Osteocyte (in vitro differentiated cells): ENCODE measurements around the gene CSPG5. TPM values are rescaled to one million over a fixed set of nuclear protein-coding genes. Genes with fewer than 3 reads are reported as not detected.

Experiments
- DNase-seq: peaks from one replicate; pipeline ENCODE4 v3.0.0; 2021; ENCODE audit warnings: mixed read lengths; ENCODE audit not compliant: unreplicated experiment; ENCODE audit errors: extremely low spot score
- H3K27ac Mint-ChIP-seq: one replicate; pipeline ENCODE4 v1.8.0; 2021; ENCODE audit warnings: mild to moderate bottlenecking, mixed read lengths; ENCODE audit not compliant: unreplicated experiment
- H3K27me3 Mint-ChIP-seq: one replicate; pipeline ENCODE4 v1.8.0; 2021; ENCODE audit warnings: mixed read lengths; ENCODE audit not compliant: unreplicated experiment
- H3K36me3 Mint-ChIP-seq: one replicate; pipeline ENCODE4 v1.8.0; 2021; ENCODE audit warnings: mixed read lengths; ENCODE audit not compliant: unreplicated experiment
- H3K4me1 Mint-ChIP-seq: one replicate; pipeline ENCODE4 v1.8.0; 2021; ENCODE audit warnings: mixed read lengths; ENCODE audit not compliant: unreplicated experiment
- H3K4me3 Mint-ChIP-seq: one replicate; pipeline ENCODE4 v1.8.0; 2021; ENCODE audit warnings: mild to moderate bottlenecking, moderate library complexity, mixed read lengths; ENCODE audit not compliant: unreplicated experiment
- H3K9me3 Mint-ChIP-seq: one replicate; pipeline ENCODE4 v1.8.0; 2021; ENCODE audit warnings: mixed read lengths; ENCODE audit not compliant: unreplicated experiment
- total RNA-seq: library from RNA; stranded (reverse); gene quantifications from 2 replicates; pipeline ENCODE4 v1.2.1, GENCODE V29; 2021
- TF ChIP-seq, protein P1 (sequence below): fragments of 200-600 bp; sonication (generic); IDR thresholded peaks from 2 replicates; pipeline ENCODE4 v1.5.0; 2021; ENCODE audit warnings: antibody characterized with exemption, mild to moderate bottlenecking, moderate library complexity

The CSPG5 gene
- total RNA-seq, 1 donor from 2014 or later: 0.59 TPM

DNA sequence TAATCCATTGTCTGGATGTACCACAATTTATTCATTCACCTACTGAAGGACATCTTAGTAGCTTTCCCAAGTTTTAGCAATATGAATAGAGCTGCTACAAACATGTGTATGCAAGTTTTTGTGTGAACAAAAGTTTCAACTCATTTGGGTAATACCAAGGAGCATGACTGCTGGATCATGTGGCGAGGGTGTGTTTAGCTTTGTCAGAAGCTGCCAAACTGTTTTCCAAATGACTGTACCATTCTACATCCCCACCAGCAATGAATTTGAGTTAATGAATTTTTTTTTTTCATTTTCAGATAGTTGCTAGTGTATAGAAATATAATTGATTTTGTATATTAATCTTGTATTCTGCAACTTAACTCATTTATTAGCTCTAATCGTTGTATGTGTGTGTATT, 45.2 kb downstream of the CSPG5 start:
- no peak overlapping the region for H3K4me3 Mint-ChIP-seq
- H3K27ac Mint-ChIP-seq: no peak overlapping the region
- no peaks in the 10 kb centered on the region for H3K9me3 Mint-ChIP-seq
- H3K27me3 Mint-ChIP-seq: peaks cover 10% of the 10 kb centered on the region
- no peaks in the 10 kb centered on the region for H3K4me1 Mint-ChIP-seq
- DNase-seq: no peak
- TF ChIP-seq, protein P1, sequence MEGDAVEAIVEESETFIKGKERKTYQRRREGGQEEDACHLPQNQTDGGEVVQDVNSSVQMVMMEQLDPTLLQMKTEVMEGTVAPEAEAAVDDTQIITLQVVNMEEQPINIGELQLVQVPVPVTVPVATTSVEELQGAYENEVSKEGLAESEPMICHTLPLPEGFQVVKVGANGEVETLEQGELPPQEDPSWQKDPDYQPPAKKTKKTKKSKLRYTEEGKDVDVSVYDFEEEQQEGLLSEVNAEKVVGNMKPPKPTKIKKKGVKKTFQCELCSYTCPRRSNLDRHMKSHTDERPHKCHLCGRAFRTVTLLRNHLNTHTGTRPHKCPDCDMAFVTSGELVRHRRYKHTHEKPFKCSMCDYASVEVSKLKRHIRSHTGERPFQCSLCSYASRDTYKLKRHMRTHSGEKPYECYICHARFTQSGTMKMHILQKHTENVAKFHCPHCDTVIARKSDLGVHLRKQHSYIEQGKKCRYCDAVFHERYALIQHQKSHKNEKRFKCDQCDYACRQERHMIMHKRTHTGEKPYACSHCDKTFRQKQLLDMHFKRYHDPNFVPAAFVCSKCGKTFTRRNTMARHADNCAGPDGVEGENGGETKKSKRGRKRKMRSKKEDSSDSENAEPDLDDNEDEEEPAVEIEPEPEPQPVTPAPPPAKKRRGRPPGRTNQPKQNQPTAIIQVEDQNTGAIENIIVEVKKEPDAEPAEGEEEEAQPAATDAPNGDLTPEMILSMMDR: no peak
- no peaks in the 10 kb centered on the region for H3K36me3 Mint-ChIP-seq

- H3K36me3 Mint-ChIP-seq: no peaks in the 10 kb centered on the region
- peaks cover 4% of the 10 kb centered on the region for H3K9me3 Mint-ChIP-seq
- no peaks in the 10 kb centered on the region for H3K4me1 Mint-ChIP-seq
- no peak overlapping the region for H3K27ac Mint-ChIP-seq
- TF ChIP-seq, protein P1: no peak
- no peak for DNase-seq
- no peaks in the 10 kb centered on the region for H3K27me3 Mint-ChIP-seq
- H3K4me3 Mint-ChIP-seq: no peak overlapping the region
These were observed 50.5 kb downstream of the CSPG5 start for GRCh38 chr3:47527952-47528725.

DNA sequence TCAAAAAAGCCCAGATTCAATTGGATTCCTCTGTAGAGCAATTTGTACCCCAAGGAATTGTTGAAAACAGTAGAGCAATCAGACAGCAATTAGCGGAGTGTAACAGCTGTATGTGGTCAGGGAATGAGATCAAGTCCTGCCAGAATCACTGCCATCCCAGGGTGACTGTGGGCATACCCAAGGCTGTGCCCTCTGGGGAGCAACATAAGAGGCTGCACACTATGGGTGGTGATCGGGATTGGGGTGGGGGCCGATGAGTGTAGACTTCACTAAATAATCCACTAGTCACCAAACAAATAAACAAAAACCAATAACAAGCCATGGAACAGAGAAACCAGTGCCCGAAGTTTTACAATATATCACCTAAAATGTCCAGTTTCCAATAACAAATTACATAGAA, 53.0 kb downstream of the CSPG5 start:
- no peak overlapping the region for H3K4me3 Mint-ChIP-seq
- peaks cover 6% of the 10 kb centered on the region for H3K4me1 Mint-ChIP-seq
- H3K36me3 Mint-ChIP-seq: no peaks in the 10 kb centered on the region
- TF ChIP-seq, protein P1: no peak
- no peaks in the 10 kb centered on the region for H3K27me3 Mint-ChIP-seq
- no peak for DNase-seq
- no peak overlapping the region for H3K27ac Mint-ChIP-seq
- peaks cover 4% of the 10 kb centered on the region for H3K9me3 Mint-ChIP-seq

- Mint-ChIP-seq H3K4me1 (peaks cover 6% of the 10 kb centered on the region), H3K4me3 (no peak overlapping the region), H3K36me3 (no peaks in the 10 kb centered on the region), H3K9me3 (peaks cover 4% of the 10 kb centered on the region), H3K27me3 (no peaks in the 10 kb centered on the region), H3K27ac (no peak overlapping the region)
- no peak for DNase-seq
- TF ChIP-seq, protein P1: no peak
These were observed 55.2 kb downstream of the CSPG5 start for GRCh38 chr3:47523310-47524073.
